HFFc6 (cell line): ENCODE measurements around the gene FAM20B. TPM values are rescaled to one million over a fixed set of nuclear protein-coding genes. Genes with fewer than 3 reads are reported as not detected.
A peak's percentile ranks its signal among the peaks of the same experiment; 100 is the strongest.

ENCODE experiments used
- DNase-seq: peaks from one replicate; pipeline ENCODE4 v3.0.0-alpha.2; 2018
- H3K27ac Mint-ChIP-seq: 2 replicates; pipeline ENCODE4 v1.8.0; 2020; ENCODE audit warnings: mild to moderate bottlenecking, mixed read lengths
- H3K27me3 Mint-ChIP-seq: 2 replicates; pipeline ENCODE4 v1.8.0; 2021; ENCODE audit warnings: mild to moderate bottlenecking, moderate library complexity, mixed read lengths; ENCODE audit not compliant: insufficient read depth
- H3K36me3 Mint-ChIP-seq: 2 replicates; pipeline ENCODE4 v1.8.0; 2021; ENCODE audit warnings: low read depth, mixed read lengths
- H3K4me1 Mint-ChIP-seq: 2 replicates; pipeline ENCODE4 v1.8.0; 2020; ENCODE audit warnings: low read depth, mixed read lengths
- H3K4me3 Mint-ChIP-seq: 2 replicates; pipeline ENCODE4 v1.8.0; 2020; ENCODE audit warnings: mild to moderate bottlenecking, moderate library complexity, mixed read lengths
- H3K9me3 Mint-ChIP-seq: 2 replicates; pipeline ENCODE4 v1.8.0; 2020; ENCODE audit warnings: mild to moderate bottlenecking, mixed read lengths
- CTCF ChIP-seq: fragments of 200-600 bp; sonication (generic); IDR thresholded peaks from 2 replicates; pipeline ENCODE4 v1.5.0; 2021; ENCODE audit warnings: antibody characterized with exemption, mild to moderate bottlenecking
- total RNA-seq, 6 experiments: library from RNA; stranded (reverse); fragmentation: NEBNext Ultra II Directional; extraction: Animal tissue kit (Norgen Biotek cat#: 25700); gene quantifications; 2 replicates in 1 of 6; 3 replicates in 5 of 6; pipeline ENCODE4 v1.2.3, GENCODE V29; 2021

FAM20B gene
- total RNA-seq, 6 experiments from 2014 or later: 58.4 to 65.7 (median 61.5) TPM

DNA sequence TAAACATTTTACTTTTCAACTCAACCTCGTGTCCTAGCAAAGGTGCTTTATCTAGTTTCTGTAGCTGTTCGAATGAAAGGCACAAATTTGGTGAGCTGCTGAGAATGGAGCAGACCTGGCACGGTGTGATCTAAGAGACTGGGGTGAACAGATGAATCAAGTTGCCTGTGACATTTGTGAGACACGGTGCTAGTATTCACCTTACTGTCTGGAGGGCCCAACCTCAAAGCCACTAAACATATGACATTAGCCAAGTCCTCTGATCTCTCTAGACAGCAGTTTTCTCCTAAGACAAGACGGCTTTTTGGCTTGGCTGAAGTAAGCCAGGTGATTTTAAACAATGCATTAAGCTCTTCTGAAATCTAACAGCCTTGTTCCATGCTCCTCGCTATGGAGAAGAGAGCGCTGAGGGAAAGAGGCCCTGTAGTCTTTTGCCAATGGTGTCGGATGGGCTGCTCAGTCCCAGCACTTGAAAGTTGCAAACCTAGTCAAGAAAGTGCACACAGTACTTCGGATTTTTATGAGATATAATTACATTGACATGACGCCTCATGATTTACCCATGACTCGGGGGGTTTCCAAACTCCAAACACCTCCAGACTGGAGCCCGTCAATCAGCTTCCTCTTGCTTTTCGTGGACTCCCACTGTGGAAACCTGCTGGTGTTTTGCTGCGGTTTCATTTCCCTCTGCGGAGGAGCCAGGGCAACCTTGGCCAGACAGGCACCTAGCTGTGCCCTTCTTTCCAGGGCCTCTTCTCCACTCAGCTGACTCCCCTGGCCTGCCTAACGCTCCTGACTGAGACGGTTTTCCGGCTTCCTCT is 55.4 kb downstream of the FAM20B start:
- peak overlapping the region; percentile 89 for H3K27ac Mint-ChIP-seq
- no peaks in the 10 kb centered on the region for H3K36me3 Mint-ChIP-seq
- H3K4me3 Mint-ChIP-seq: peak overlapping the region; percentile 98
- peaks cover 44% of the 10 kb centered on the region for H3K4me1 Mint-ChIP-seq
- peaks cover 6% of the 10 kb centered on the region; the same call in 1 of the 2 replicates for H3K27me3 Mint-ChIP-seq
- no peaks in the 10 kb centered on the region for H3K9me3 Mint-ChIP-seq
- no peak for TF ChIP-seq CTCF
- no peak for DNase-seq

GRCh38 chr1:179081687-179082332 is 56.1 kb downstream of the FAM20B start, which contains the start of gene TOR3A:
Gene TOR3A (plus strand): TSS chr1:179082070. CDS start chr1:179082129, 59 bp downstream.
- Mint-ChIP-seq H3K4me3 (peak within 1 kb of the TSS; percentile 98), H3K9me3 (no peaks in the 10 kb centered on the region), H3K4me1 (peaks cover 39% of the 10 kb centered on the region), H3K27me3 (peaks cover 6% of the 10 kb centered on the region; the same call in 1 of the 2 replicates), H3K27ac (peak within 1 kb of the TSS; percentile 95), H3K36me3 (peaks cover 3% of the 10 kb centered on the region; the same call in 1 of the 2 replicates)
- peak; percentile 84 for DNase-seq
- TF ChIP-seq CTCF: no peak

DNA sequence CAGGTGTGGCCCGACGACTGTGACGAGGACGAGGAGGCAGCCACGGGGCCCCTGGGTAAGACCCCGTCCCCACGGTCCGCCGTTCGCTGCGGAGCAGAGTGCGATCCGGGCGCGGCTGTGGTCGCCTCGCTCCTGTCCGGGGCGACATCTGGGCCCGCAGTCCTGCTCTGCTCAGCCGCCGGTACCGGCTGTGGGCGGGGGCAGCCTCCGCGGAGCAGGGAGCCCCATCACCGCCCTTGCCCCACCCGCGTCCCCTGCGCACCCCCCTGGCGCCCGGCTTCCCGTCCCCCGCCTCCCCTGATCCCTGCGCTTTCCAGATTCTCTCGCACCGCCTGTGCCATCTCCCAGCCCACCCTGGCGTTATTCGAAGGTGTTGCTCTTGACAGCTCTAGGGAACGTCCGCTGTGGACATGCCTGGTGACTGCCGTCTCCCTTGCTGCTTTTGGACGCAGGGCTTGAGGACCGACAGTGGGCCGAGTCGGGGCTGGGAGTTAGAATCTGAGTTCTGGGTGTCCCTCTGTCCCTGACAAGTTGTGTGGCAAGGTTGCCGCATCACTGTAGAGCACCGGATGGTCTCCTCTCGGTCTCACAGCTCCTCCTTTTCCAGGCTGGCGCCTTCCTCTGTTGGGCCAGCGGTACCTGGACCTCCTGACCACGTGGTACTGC is 56.8 kb downstream of the FAM20B start:
- Mint-ChIP-seq H3K27me3 (peaks cover 6% of the 10 kb centered on the region; the same call in 1 of the 2 replicates), H3K4me3 (peak overlapping the region; percentile 98), H3K9me3 (no peaks in the 10 kb centered on the region), H3K27ac (peak overlapping the region; percentile 95), H3K4me1 (peaks cover 35% of the 10 kb centered on the region), H3K36me3 (peaks cover 3% of the 10 kb centered on the region; the same call in 1 of the 2 replicates)
- DNase-seq: no peak
- TF ChIP-seq CTCF: no peak

DNA sequence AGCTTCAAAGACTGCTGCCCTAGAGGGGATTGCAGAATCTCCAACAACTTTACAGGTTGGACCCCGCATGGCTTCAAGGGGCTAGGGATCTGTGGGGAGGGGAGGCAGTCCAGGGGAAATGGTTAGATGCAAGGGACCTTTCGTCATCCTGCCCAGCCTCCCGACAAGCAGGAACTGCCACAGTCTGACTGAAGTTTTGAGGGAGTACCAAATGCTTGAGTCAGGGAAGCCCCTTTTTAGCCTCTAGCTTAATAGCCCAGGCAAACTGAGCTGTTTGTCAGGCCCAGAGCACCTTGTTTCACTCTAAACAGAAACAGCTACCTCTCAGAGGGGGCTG is 57.3 kb downstream of the FAM20B start:
- H3K27ac Mint-ChIP-seq: peak overlapping the region; percentile 95
- peak; percentile 33 for DNase-seq

More for the DNA sequence above, 57.3 kb downstream of the FAM20B start:
- Mint-ChIP-seq H3K27me3 (peaks cover 6% of the 10 kb centered on the region; the same call in 1 of the 2 replicates), H3K9me3 (no peaks in the 10 kb centered on the region), H3K36me3 (peaks cover 3% of the 10 kb centered on the region; the same call in 1 of the 2 replicates), H3K4me1 (peaks cover 30% of the 10 kb centered on the region), H3K4me3 (peak overlapping the region; percentile 98)
- no peak for TF ChIP-seq CTCF
